ENCODE results near the gene PKP1.
A peak's percentile ranks its signal among the peaks of the same experiment; 100 is the strongest.

- TF ChIP-seq CTCF (conservative IDR thresholded peaks at IDR 0.05) (peak; percentile 88), EZH2 (IDR thresholded peaks at IDR 0.05; ENCODE audit: low read depth) (no peak)
Measured at GRCh38 chr1:201346337-201346939, 63.1 kb downstream of the PKP1 start.
